Measurements from ENCODE around the gene EPHA6.

DNA sequence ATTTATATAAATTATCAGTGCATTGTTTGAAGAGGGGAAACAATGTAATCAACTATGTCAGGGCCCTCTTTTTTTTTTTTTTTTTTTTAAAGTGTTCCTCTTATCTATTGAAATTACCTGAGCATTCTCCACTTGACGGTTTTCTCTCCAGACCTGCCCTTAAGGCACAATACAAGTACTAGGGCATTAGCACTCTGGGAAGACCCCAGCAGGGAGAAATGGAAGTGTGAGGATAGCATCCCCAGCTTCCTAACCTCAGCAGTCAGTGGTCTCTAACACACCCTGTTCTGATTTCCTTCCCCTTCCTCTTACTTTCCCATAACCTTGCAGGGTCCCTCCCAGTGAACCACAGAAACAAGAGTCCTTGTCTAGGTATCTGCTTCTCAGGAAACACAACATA, 491.8 kb downstream of the EPHA6 start:
- TF ChIP-seq POLR2A (IDR thresholded peaks at IDR 0.05; ENCODE audit: low read depth, low read length) (no peak), POLR2AphosphoS5 (IDR thresholded peaks at IDR 0.05; ENCODE audit: low read depth, low read length) (no peak), TAF1 (IDR thresholded peaks at IDR 0.05; ENCODE audit: low read depth, low read length) (no peak), PAX5 (IDR thresholded peaks at IDR 0.05; ENCODE audit: insufficient read depth, low read length, severe bottlenecking) (no peak)
